Endothelial cell of umbilical vein (primary cell): ENCODE measurements around the gene CCDC187. TPM values are rescaled to one million over a fixed set of nuclear protein-coding genes. Genes with fewer than 3 reads are reported as not detected.

Source experiments
- BruUV-seq: library from RNA; stranded (reverse); fragments of 400-500 nt; replicated peaks from 2 replicates; lab custom pipeline; 2021; lab: Mats Ljungman, UMichigan
- CTCF ChIA-PET: fragments of 300-600, 350-600 bp; sonication (Branson Sonifier 250); formaldehyde crosslinking; loops from one replicate; lab custom pipeline; 2021; ENCODE audit warnings: antibody characterized with exemption, inconsistent platforms; lab: Charles Lee
- POLR2A ChIA-PET: fragments of 300-600, 350-600 bp; sonication (Branson Sonifier 250); formaldehyde crosslinking; loops from one replicate; lab custom pipeline; 2021; ENCODE audit warnings: antibody characterized with exemption, inconsistent platforms; lab: Charles Lee
- DNase-seq: peaks from one replicate; pipeline ENCODE4 v3.0.0-alpha.2; 2011; ENCODE audit warnings: low read depth, low spot score
- FAIRE-seq: peaks from 2 replicates; lab custom pipeline; 2011; peaks lifted over from hg19 to GRCh38; lab: Jason Lieb, UNC
- H2AFZ ChIP-seq: 2 replicates; pipeline ENCODE4 v1.6.0; 2012; ENCODE audit warnings: low read depth, low read length, control low read depth, inconsistent platforms
- H3K27ac ChIP-seq: 2 replicates; pipeline ENCODE4 v1.5.1; 2011; ENCODE audit warnings: low read depth, mild to moderate bottlenecking, control low read depth, low read length, moderate library complexity; ENCODE audit not compliant: insufficient read depth
- H3K27me3 ChIP-seq, 2 experiments: 2 replicates each; pipeline versions ENCODE4 v1.6.0 to v1.6.1; 2011; ENCODE audit warnings: low read length in 2 of 2, mixed read lengths in 1 of 2; ENCODE audit not compliant: control insufficient read depth in 2 of 2, insufficient read depth in 2 of 2
- H3K36me3 ChIP-seq, 2 experiments: 2 replicates in 1 of 2; 3 replicates in 1 of 2; pipeline ENCODE4 v1.5.1; 2011; ENCODE audit warnings: low read length in 2 of 2, mild to moderate bottlenecking in 1 of 2, moderate library complexity in 1 of 2; ENCODE audit not compliant: control insufficient read depth in 2 of 2, insufficient read depth in 2 of 2; ENCODE audit errors: extremely low read depth in 1 of 2
- H3K4me1 ChIP-seq: 3 replicates; pipeline ENCODE4 v1.5.1; 2011; ENCODE audit warnings: mild to moderate bottlenecking, low read length; ENCODE audit not compliant: control insufficient read depth, insufficient read depth; ENCODE audit errors: extremely low read depth
- H3K4me2 ChIP-seq: 2 replicates; pipeline ENCODE4 v1.6.1; 2011; ENCODE audit warnings: low read length, control low read depth, mixed read lengths; ENCODE audit not compliant: insufficient read depth
- H3K4me3 ChIP-seq, 3 experiments: fragments of 200-600 bp in 1 of 3; sonication (generic), shearing (Covaris generic) in 1 of 3; replicated peaks in 1 of 3; 2 replicates each; pipeline ENCODE4 v1.5.1; 2011 to 2016; ENCODE audit warnings: control low read depth in 3 of 3, low read length in 3 of 3, mild to moderate bottlenecking in 2 of 3, inconsistent platforms in 1 of 3, low read depth in 1 of 3, moderate library complexity in 1 of 3; ENCODE audit not compliant: insufficient read depth in 1 of 3
- H3K79me2 ChIP-seq: 2 replicates; pipeline ENCODE4 v1.6.0; 2012; ENCODE audit warnings: low read length, inconsistent platforms; ENCODE audit not compliant: control insufficient read depth, insufficient read depth
- H3K9ac ChIP-seq: replicated peaks from 2 replicates; pipeline ENCODE3; 2011; ENCODE audit warnings: low read length, control low read depth; ENCODE audit not compliant: insufficient read depth; ENCODE audit errors: extremely low read depth
- H3K9me1 ChIP-seq: replicated peaks from 3 replicates; pipeline ENCODE4 v1.6.0; 2011; ENCODE audit warnings: mild to moderate bottlenecking, low read length; ENCODE audit not compliant: control insufficient read depth, insufficient read depth; ENCODE audit errors: extremely low read depth
- H3K9me3 ChIP-seq: replicated peaks from 2 replicates; pipeline ENCODE4 v1.5.1; 2012; ENCODE audit warnings: low read length, inconsistent platforms; ENCODE audit not compliant: control insufficient read depth, insufficient read depth
- H4K20me1 ChIP-seq: replicated peaks from 2 replicates; pipeline ENCODE3; 2011; ENCODE audit warnings: mild to moderate bottlenecking, low read length; ENCODE audit not compliant: control insufficient read depth, insufficient read depth; ENCODE audit errors: extremely low read depth
- EZH2 ChIP-seq: IDR thresholded peaks from 2 replicates; pipeline ENCODE4 v1.6.1; 2012; ENCODE audit warnings: borderline replicate concordance, low read depth, mild to moderate bottlenecking, moderate library complexity, low read length, inconsistent platforms; ENCODE audit not compliant: severe bottlenecking
- FOS ChIP-seq: IDR thresholded peaks from 2 replicates; pipeline ENCODE4 v1.6.1; 2011; ENCODE audit warnings: mild to moderate bottlenecking, low read length, moderate library complexity, borderline replicate concordance; ENCODE audit not compliant: insufficient read depth
- GATA2 ChIP-seq: IDR thresholded peaks from 2 replicates; pipeline ENCODE4 v1.7.0; 2011; ENCODE audit warnings: low read depth, mild to moderate bottlenecking, moderate library complexity, mixed read lengths, low read length; ENCODE audit not compliant: insufficient read length, insufficient read depth
- JUN ChIP-seq: IDR thresholded peaks from 2 replicates; pipeline ENCODE4 v1.6.1; 2011; ENCODE audit warnings: borderline replicate concordance, low read depth; ENCODE audit not compliant: insufficient read length, insufficient read depth
- MYC ChIP-seq: IDR thresholded peaks from one replicate; pipeline ENCODE4 v1.6.1; 2011; ENCODE audit warnings: mild to moderate bottlenecking, low read depth, low read length
- POLR2A ChIP-seq: IDR thresholded peaks from 2 replicates; pipeline ENCODE4 v1.6.1; 2012; ENCODE audit warnings: low read depth, mild to moderate bottlenecking, control low read depth, low read length
- POLR2AphosphoS5 ChIP-seq: IDR thresholded peaks from 2 replicates; pipeline ENCODE4 v1.6.1; 2012; ENCODE audit warnings: low read depth, mild to moderate bottlenecking, control low read depth, low read length, moderate library complexity; ENCODE audit not compliant: insufficient read depth
- dilution Hi-C: fragments of 300-500 bp; cut with MboI; formaldehyde crosslinking; loops from one replicate; pipeline ENCODE4 v1.15.0; 2019; ENCODE audit warnings: low sequenced_read_pairs; ENCODE audit not compliant: extremely low pct_ligation_motif_present
- intact Hi-C: fragments of 100-400 bp; cut with micrococcal nuclease; formaldehyde crosslinking; loops from one replicate; pipeline ENCODE4 v1.10.0; 2022
- polyA plus RNA-seq, 4 experiments: library from polyadenylated mRNA; depleted of rRNA in 3 of 4; stranded (reverse) in 3 of 4; unstranded in 1 of 4; fragments of >200 nt; gene quantifications; 2 replicates each; pipeline versions ENCODE4 v1.2.1 to v1.2.3, GENCODE V29; 2011 to 2012; ENCODE audit warnings: missing spikeins in 1 of 4
- total RNA-seq: library from RNA; stranded (reverse); gene quantifications from 2 replicates; pipeline ENCODE4 v1.2.3, GENCODE V29; 2021
- TF ChIP-seq, protein P1 (sequence below), 2 donors: IDR thresholded peaks; 1 replicate in 1 of 2; 2 replicates in 1 of 2; pipeline ENCODE4 v1.5.1; 2011; ENCODE audit warnings: low read length in 2 of 2, mild to moderate bottlenecking in 2 of 2, moderate library complexity in 2 of 2, control low read depth in 1 of 2, inconsistent platforms in 1 of 2, low read depth in 1 of 2; ENCODE audit not compliant: insufficient read depth in 1 of 2; ENCODE audit errors: extremely low read depth in 1 of 2
- TF ChIP-seq, protein P2 (sequence below): IDR thresholded peaks from 2 replicates; pipeline ENCODE4 v1.6.1; 2011; ENCODE audit not compliant: insufficient read depth, insufficient read length

Gene CCDC187
- total and polyA plus RNA-seq, 2 donors (not counting 3 experiments of a cell fraction or from before 2014, with no cell fraction given), result not detected

DNA sequence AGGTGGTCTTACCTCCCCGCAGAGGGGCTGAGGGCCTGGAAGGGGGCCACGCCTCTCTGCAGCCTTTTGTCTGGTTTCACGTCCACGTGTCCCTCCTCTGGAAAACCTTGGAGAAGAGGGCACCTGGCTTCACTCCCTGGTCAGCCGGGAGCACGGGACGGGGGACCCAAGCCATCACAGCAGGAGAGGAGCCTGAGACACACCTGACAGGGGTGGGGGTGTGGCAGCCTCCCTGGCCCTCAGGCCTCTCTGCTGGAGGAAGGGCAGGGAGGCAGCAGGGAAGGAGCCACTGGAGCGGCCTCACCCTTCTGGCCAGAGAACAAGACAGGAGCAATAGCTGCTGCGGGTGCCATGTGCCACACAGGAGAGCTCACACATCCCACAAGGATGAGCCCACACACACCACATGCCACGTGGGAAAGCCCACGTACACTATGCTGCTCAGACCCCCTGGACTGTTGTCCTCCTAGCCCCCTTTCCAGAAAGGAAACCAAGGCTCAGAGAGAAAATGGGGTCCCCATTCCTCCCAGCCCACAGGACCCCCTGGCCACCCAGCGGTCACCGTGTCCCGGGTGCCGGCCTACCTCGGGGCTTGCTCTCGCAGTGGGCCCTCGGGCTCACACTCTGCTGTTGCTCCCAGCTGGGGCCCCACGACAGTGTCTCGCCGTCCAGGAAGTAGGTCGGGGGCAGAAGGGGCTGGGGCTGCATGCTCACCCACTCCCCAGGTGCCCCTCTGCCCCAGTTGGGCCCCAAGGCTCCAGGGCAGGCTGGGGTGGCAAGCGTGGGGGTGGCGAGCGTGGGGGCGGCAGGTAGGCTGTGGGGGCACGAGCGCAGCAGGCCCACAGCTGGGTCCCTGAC lies 18.2 kb downstream of the CCDC187 start:
- dilution Hi-C loops (no loop called here), intact Hi-C loops (loop anchor here (10.0 kb wide), 2 partner anchors 321 to 681 kb away; partner anchors contain the start of gene UBAC1)
- no peaks in the 10 kb centered on the region for H3K4me1 ChIP-seq
- DNase-seq (no peak), FAIRE-seq (no peak)
- CTCF ChIA-PET, result interaction anchor here (0.6 to 3.4 kb wide), 2 partner anchors 153 to 534 kb away, joined by 3 to 24 read pairs; no protein-coding TSS in a partner anchor
- H2AFZ ChIP-seq, result no peak overlapping the region
- no peaks in the 10 kb centered on the region for H3K36me3 ChIP-seq
- no peak for TF ChIP-seq MYC
- no peak for TF ChIP-seq EZH2
- TF ChIP-seq POLR2A, result no peak
- TF ChIP-seq GATA2, result no peak
- no peak for TF ChIP-seq POLR2AphosphoS5
- no peak for TF ChIP-seq JUN
- TF ChIP-seq, protein P1, sequence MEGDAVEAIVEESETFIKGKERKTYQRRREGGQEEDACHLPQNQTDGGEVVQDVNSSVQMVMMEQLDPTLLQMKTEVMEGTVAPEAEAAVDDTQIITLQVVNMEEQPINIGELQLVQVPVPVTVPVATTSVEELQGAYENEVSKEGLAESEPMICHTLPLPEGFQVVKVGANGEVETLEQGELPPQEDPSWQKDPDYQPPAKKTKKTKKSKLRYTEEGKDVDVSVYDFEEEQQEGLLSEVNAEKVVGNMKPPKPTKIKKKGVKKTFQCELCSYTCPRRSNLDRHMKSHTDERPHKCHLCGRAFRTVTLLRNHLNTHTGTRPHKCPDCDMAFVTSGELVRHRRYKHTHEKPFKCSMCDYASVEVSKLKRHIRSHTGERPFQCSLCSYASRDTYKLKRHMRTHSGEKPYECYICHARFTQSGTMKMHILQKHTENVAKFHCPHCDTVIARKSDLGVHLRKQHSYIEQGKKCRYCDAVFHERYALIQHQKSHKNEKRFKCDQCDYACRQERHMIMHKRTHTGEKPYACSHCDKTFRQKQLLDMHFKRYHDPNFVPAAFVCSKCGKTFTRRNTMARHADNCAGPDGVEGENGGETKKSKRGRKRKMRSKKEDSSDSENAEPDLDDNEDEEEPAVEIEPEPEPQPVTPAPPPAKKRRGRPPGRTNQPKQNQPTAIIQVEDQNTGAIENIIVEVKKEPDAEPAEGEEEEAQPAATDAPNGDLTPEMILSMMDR (IDR thresholded peaks at IDR 0.05; ENCODE audit: extremely low read depth in 1 of 2, insufficient read depth in 1 of 2, low read depth in 1 of 2, low read length in 2 of 2), result no peak
- TF ChIP-seq FOS, result no peak
- TF ChIP-seq, protein P2, sequence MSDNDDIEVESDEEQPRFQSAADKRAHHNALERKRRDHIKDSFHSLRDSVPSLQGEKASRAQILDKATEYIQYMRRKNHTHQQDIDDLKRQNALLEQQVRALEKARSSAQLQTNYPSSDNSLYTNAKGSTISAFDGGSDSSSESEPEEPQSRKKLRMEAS, result no peak
- H3K4me3 ChIP-seq, result no peak overlapping the region
- no peak overlapping the region for H3K27ac ChIP-seq
- no peak overlapping the region for H3K4me2 ChIP-seq
- no peaks in the 10 kb centered on the region for H4K20me1 ChIP-seq
- no peak overlapping the region for H3K9ac ChIP-seq
- POLR2A ChIA-PET, result no interaction called here
- no peaks in the 10 kb centered on the region for H3K9me1 ChIP-seq
- H3K27me3 ChIP-seq, result no peaks in the 10 kb centered on the region
- H3K79me2 ChIP-seq, result no peaks in the 10 kb centered on the region
- no peaks in the 10 kb centered on the region for H3K9me3 ChIP-seq
- BruUV-seq, result no TSS peak
